Endothelial cell of umbilical vein (primary cell): ENCODE results near the gene BMERB1.

ENCODE experiments used
- TF ChIP-seq, protein P1 (sequence below): IDR thresholded peaks from 2 replicates; pipeline ENCODE4 v1.6.1; 2011; ENCODE audit not compliant: insufficient read depth, insufficient read length
- TF ChIP-seq, protein P2 (sequence below), 2 donors: IDR thresholded peaks; 1 replicate in 1 of 2; 2 replicates in 1 of 2; pipeline ENCODE4 v1.5.1; 2011; ENCODE audit warnings: low read length in 2 of 2, mild to moderate bottlenecking in 2 of 2, moderate library complexity in 2 of 2, control low read depth in 1 of 2, inconsistent platforms in 1 of 2, low read depth in 1 of 2; ENCODE audit not compliant: insufficient read depth in 1 of 2; ENCODE audit errors: extremely low read depth in 1 of 2

DNA sequence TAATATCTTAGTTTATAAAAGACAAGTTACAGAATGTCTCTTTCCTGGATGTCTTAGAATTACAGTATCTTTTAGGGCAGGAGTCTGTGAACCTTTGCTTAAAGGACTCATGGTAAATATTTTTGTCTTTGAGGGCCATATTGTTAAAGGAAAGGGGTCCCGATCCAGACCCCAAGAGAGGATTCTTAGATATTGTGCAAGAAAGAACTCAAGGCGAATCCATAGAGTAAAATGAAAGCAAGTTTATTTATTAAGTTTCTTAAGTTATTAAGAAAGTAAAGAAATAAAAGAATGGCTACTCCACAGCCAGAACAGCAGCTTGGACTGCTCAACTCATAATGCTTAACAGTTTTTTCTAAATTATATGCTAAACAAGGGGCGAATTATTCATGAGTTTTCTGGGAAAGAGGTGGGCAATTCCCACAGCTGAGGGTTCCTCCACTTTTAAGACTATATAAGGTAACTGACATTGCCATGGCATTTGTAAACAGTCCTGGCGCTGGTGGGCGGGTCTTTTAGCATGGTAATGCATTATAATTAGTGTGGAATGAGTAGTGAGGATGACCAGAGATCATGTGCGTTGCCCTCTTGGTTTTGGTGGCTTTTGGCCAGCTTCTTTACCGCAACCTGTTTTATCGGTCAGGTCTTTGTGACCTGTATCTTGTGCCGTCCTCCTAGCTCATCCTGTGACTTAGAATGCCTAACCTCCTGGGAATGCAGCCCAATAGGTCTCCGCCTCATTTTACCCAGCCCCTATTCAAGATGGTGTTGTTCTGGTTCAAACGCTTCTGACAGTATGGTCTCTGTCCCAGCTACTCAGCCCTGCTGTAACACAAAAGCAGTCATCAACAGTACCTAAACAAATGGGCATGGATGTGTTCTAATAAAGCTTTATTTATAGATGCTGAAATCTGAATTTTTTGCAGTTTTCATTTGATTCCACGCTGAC lies 53.2 kb downstream of the BMERB1 start:
- TF ChIP-seq, protein P1, sequence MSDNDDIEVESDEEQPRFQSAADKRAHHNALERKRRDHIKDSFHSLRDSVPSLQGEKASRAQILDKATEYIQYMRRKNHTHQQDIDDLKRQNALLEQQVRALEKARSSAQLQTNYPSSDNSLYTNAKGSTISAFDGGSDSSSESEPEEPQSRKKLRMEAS, result no peak
- TF ChIP-seq, protein P2, sequence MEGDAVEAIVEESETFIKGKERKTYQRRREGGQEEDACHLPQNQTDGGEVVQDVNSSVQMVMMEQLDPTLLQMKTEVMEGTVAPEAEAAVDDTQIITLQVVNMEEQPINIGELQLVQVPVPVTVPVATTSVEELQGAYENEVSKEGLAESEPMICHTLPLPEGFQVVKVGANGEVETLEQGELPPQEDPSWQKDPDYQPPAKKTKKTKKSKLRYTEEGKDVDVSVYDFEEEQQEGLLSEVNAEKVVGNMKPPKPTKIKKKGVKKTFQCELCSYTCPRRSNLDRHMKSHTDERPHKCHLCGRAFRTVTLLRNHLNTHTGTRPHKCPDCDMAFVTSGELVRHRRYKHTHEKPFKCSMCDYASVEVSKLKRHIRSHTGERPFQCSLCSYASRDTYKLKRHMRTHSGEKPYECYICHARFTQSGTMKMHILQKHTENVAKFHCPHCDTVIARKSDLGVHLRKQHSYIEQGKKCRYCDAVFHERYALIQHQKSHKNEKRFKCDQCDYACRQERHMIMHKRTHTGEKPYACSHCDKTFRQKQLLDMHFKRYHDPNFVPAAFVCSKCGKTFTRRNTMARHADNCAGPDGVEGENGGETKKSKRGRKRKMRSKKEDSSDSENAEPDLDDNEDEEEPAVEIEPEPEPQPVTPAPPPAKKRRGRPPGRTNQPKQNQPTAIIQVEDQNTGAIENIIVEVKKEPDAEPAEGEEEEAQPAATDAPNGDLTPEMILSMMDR (IDR thresholded peaks at IDR 0.05; ENCODE audit: extremely low read depth in 1 of 2, insufficient read depth in 1 of 2, low read depth in 1 of 2, low read length in 2 of 2), result no peak
